ENCODE measurements around the gene HMGB1. TPM values are rescaled to one million over a fixed set of nuclear protein-coding genes. Genes with fewer than 3 reads are reported as not detected.

HMGB1 gene
- total and polyA plus RNA-seq, 2 donors (not counting 1 experiment from before 2014, with no cell fraction given), result 145 to 267 TPM

GRCh38 chr13:30421093-30422053 lies 44.4 kb downstream of the HMGB1 start:
- Histone ChIP-seq H3K4me2 (ENCODE audit: extremely low read depth, insufficient read depth, low read length) (peak overlapping the region; percentile 89), H4K20me1 (ENCODE audit: control insufficient read depth, extremely low read depth, insufficient read depth, low read length) (no peaks in the 10 kb centered on the region), H3K27me3 (ENCODE audit: control insufficient read depth, insufficient read depth, low read length) (no peaks in the 10 kb centered on the region), H3K4me1 (ENCODE audit: control insufficient read depth, extremely low read depth, insufficient read depth, low read length) (peaks cover 5% of the 10 kb centered on the region), H2AFZ (ENCODE audit: low read length) (peak overlapping the region; percentile 87), H3K9me3 (ENCODE audit: control insufficient read depth, insufficient read depth, low read depth, low read length) (no peaks in the 10 kb centered on the region), H3K27ac (ENCODE audit: insufficient read depth, low read length) (peak overlapping the region; percentile 77), H3K79me2 (ENCODE audit: control insufficient read depth, insufficient read depth, low read length) (no peaks in the 10 kb centered on the region), H3K4me3 (replicated peaks in 1 of 4; ENCODE audit: control extremely low read depth in 1 of 4, insufficient read depth in 1 of 4, low read depth in 3 of 4, low read length in 4 of 4) (peak overlapping the region; percentile 51 to 63 (median 60)), H3K9ac (ENCODE audit: insufficient read depth, low read length) (peak overlapping the region; percentile 55), H3K36me3 (ENCODE audit: control insufficient read depth, insufficient read depth, low read length) (no peaks in the 10 kb centered on the region)
- peak; percentile 87 to 89 for DNase-seq (ENCODE audit: low read depth in 2 of 2)
- TF ChIP-seq CTCF (conservative IDR thresholded peaks at IDR 0.05 in 1 of 2, IDR thresholded peaks at IDR 0.05 in 1 of 2; ENCODE audit: low read depth in 1 of 2, low read length in 2 of 2), result no peak
- TF ChIP-seq EZH2 (IDR thresholded peaks at IDR 0.05; ENCODE audit: low read length, missing control alignments), result no peak

GRCh38 chr13:30418717-30419459 lies 46.8 kb downstream of the HMGB1 start:
- H3K36me3 ChIP-seq (ENCODE audit: control insufficient read depth, insufficient read depth, low read length), result no peaks in the 10 kb centered on the region
- H3K4me2 ChIP-seq (ENCODE audit: extremely low read depth, insufficient read depth, low read length), result no peak overlapping the region
- no peak overlapping the region for H2AFZ ChIP-seq (ENCODE audit: low read length)
- no peak for DNase-seq (ENCODE audit: low read depth in 2 of 2)
- no peak overlapping the region for H3K9ac ChIP-seq (ENCODE audit: insufficient read depth, low read length)
- no peak overlapping the region for H3K4me3 ChIP-seq (replicated peaks in 1 of 4; ENCODE audit: control extremely low read depth in 1 of 4, insufficient read depth in 1 of 4, low read depth in 3 of 4, low read length in 4 of 4)
- H3K79me2 ChIP-seq (ENCODE audit: control insufficient read depth, insufficient read depth, low read length), result no peaks in the 10 kb centered on the region
- H3K27me3 ChIP-seq (ENCODE audit: control insufficient read depth, insufficient read depth, low read length), result no peaks in the 10 kb centered on the region
- no peaks in the 10 kb centered on the region for H4K20me1 ChIP-seq (ENCODE audit: control insufficient read depth, extremely low read depth, insufficient read depth, low read length)
- H3K9me3 ChIP-seq (ENCODE audit: control insufficient read depth, insufficient read depth, low read depth, low read length), result no peaks in the 10 kb centered on the region
- H3K27ac ChIP-seq (ENCODE audit: insufficient read depth, low read length), result no peak overlapping the region
- H3K4me1 ChIP-seq (ENCODE audit: control insufficient read depth, extremely low read depth, insufficient read depth, low read length), result peaks cover 5% of the 10 kb centered on the region
- no peak for TF ChIP-seq EZH2 (IDR thresholded peaks at IDR 0.05; ENCODE audit: low read length, missing control alignments)
- TF ChIP-seq CTCF (conservative IDR thresholded peaks at IDR 0.05 in 1 of 2, IDR thresholded peaks at IDR 0.05 in 1 of 2; ENCODE audit: low read depth in 1 of 2, low read length in 2 of 2), result no peak

- Histone ChIP-seq H3K4me3 (replicated peaks in 1 of 4; ENCODE audit: control extremely low read depth in 1 of 4, insufficient read depth in 1 of 4, low read depth in 3 of 4, low read length in 4 of 4) (no peak overlapping the region), H3K4me2 (ENCODE audit: extremely low read depth, insufficient read depth, low read length) (no peak overlapping the region), H3K79me2 (ENCODE audit: control insufficient read depth, insufficient read depth, low read length) (no peaks in the 10 kb centered on the region), H2AFZ (ENCODE audit: low read length) (no peak overlapping the region), H3K27me3 (ENCODE audit: control insufficient read depth, insufficient read depth, low read length) (no peaks in the 10 kb centered on the region), H3K4me1 (ENCODE audit: control insufficient read depth, extremely low read depth, insufficient read depth, low read length) (peaks cover 5% of the 10 kb centered on the region), H3K27ac (ENCODE audit: insufficient read depth, low read length) (no peak overlapping the region), H3K9ac (ENCODE audit: insufficient read depth, low read length) (no peak overlapping the region), H3K9me3 (ENCODE audit: control insufficient read depth, insufficient read depth, low read depth, low read length) (no peaks in the 10 kb centered on the region), H4K20me1 (ENCODE audit: control insufficient read depth, extremely low read depth, insufficient read depth, low read length) (no peaks in the 10 kb centered on the region), H3K36me3 (ENCODE audit: control insufficient read depth, insufficient read depth, low read length) (no peaks in the 10 kb centered on the region)
- DNase-seq (ENCODE audit: low read depth in 2 of 2), result no peak
- TF ChIP-seq EZH2 (IDR thresholded peaks at IDR 0.05; ENCODE audit: low read length, missing control alignments) (no peak), CTCF (conservative IDR thresholded peaks at IDR 0.05 in 1 of 2, IDR thresholded peaks at IDR 0.05 in 1 of 2; ENCODE audit: low read depth in 1 of 2, low read length in 2 of 2) (no peak)
Measured at GRCh38 chr13:30418075-30418716, 47.5 kb downstream of the HMGB1 start.

All from fibroblast of lung (primary cell).